HG03457 (cell line): ENCODE measurements around the gene ZNHIT2.
"Not testable (repeated sequence)": the region's sequence is repeated elsewhere in the genome, so short reads cannot be mapped to it uniquely, and the experiment has no call there.

Experiments
- ATAC-seq: cut with Tn5 transposase; IDR thresholded peaks from one replicate; pipeline ENCODE4 v1.9.1; 2021; ENCODE audit warnings: moderate number of reproducible peaks; ENCODE audit not compliant: unreplicated experiment

Gene ZNHIT2

GRCh38 chr11:65120831-65121230 lies 3.3 kb upstream of the ZNHIT2 start:
- no peak for ATAC-seq

- ATAC-seq = no peak
These were observed 2.1 kb upstream of the ZNHIT2 start for GRCh38 chr11:65119670-65119995.

GRCh38 chr11:65118891-65119669 lies 1.6 kb upstream of the ZNHIT2 start:
- ATAC-seq = not testable (repeated sequence)

GRCh38 chr11:65118097-65118837 lies 766 bp upstream of the ZNHIT2 start:
- no peak for ATAC-seq

GRCh38 chr11:65116370-65117205 lies 913 bp downstream of the ZNHIT2 start:
- ATAC-seq = no peak

- no peak for ATAC-seq
These were observed 2.0 kb downstream of the ZNHIT2 start for GRCh38 chr11:65115361-65116082.

GRCh38 chr11:65114538-65115171 lies 2.8 kb downstream of the ZNHIT2 start:
- no peak for ATAC-seq

- no peak for ATAC-seq
These were observed 3.7 kb downstream of the ZNHIT2 start for GRCh38 chr11:65113839-65114238.

- ATAC-seq = no peak
These were observed 4.1 kb downstream of the ZNHIT2 start for GRCh38 chr11:65113361-65113756.

GRCh38 chr11:65112546-65113360 lies 4.7 kb downstream of the ZNHIT2 start:
- no peak for ATAC-seq

GRCh38 chr11:65111744-65112545 lies 5.6 kb downstream of the ZNHIT2 start, which contains the start of gene TM7SF2:
TM7SF2 (plus strand) TSS chr11:65111872; CDS start chr11:65112016, 144 bp downstream.
- ATAC-seq = peak; percentile 38

- ATAC-seq = no peak
These were observed 6.2 kb downstream of the ZNHIT2 start for GRCh38 chr11:65111159-65111743.

- no peak for ATAC-seq
These were observed 7.1 kb downstream of the ZNHIT2 start for GRCh38 chr11:65110354-65110861.

- ATAC-seq = no peak
These were observed 8.0 kb downstream of the ZNHIT2 start for GRCh38 chr11:65109231-65110198.

- ATAC-seq = no peak
These were observed 8.9 kb downstream of the ZNHIT2 start for GRCh38 chr11:65108469-65109123.

GRCh38 chr11:65107751-65108468 lies 9.6 kb downstream of the ZNHIT2 start:
- no peak for ATAC-seq
